GM18502 (cell line): ENCODE measurements around the gene CUBN.

Experiments used
- ATAC-seq: cut with Tn5 transposase; IDR thresholded peaks from one replicate; pipeline ENCODE4 v1.9.1; 2021; ENCODE audit warnings: mild to moderate bottlenecking; ENCODE audit not compliant: unreplicated experiment, poor library complexity

Gene CUBN

GRCh38 chr10:17129741-17130140 lies at the start of gene CUBN:
TSS of gene CUBN (minus strand) at chr10:17129811. CDS start at chr10:17129765, 46 bp downstream.
- no peak for ATAC-seq

- ATAC-seq: no peak
These were observed 49.4 kb upstream of the CUBN start for GRCh38 chr10:17179002-17179401.

DNA sequence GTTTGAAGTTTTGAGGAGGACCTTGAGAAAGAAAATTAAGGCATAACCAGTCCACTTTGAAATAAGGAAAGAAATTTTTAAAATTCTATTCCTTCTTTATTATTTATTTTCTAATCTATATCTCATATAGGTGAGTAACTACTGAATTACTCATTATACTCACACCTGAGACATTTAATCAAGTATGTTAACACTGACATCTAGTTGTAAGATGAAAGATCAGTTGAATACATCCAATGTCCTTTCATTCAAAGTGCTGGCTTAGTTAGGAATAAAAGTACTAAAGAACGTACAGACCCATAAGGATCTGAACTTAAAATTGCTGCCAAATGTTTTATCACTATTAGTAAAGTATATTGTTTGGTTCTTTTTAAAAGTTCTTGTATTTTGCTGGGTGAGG lies 48.4 kb upstream of the CUBN start:
- ATAC-seq: no peak

- no peak for ATAC-seq
These were observed 47.4 kb upstream of the CUBN start for GRCh38 chr10:17177014-17177413.

DNA sequence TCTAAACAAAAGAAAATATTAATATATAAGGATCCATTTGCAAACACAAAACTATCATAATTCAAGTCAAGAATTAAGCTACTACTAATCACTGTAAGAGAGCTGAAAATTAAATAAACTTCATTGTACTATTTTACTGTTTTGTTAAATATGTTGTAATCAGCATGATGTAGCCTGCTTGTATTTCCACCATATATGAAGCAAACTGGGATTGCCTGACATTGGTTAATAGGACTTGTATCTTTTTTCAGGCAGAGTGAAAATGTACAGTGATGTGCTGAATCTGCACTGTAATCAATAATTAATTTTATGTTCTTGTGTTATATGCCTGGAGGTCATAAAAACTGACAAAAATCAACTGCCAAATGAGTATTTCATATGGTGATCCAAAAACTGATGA lies 46.5 kb upstream of the CUBN start:
- no peak for ATAC-seq

DNA sequence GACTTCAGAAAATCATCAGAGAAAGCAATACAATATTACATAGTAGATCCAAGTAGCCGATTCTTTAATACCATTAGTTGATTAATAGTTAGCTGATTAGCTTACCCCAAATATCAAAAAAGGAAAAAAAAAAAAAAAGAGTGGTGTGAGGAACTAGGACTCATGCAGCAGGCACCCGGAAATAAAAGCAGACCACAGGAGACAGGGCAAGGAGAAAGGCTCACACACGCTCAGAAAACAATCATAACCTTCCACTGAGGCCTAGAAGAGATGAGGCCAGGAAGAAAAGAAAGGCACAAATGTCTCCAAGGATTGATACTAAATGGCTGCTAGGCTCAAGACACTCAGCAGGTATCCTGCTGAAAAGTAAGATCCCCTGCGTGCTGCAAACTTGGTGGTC lies 45.9 kb upstream of the CUBN start:
- ATAC-seq: no peak

GRCh38 chr10:17174626-17175025 lies 45.0 kb upstream of the CUBN start:
- ATAC-seq: no peak

DNA sequence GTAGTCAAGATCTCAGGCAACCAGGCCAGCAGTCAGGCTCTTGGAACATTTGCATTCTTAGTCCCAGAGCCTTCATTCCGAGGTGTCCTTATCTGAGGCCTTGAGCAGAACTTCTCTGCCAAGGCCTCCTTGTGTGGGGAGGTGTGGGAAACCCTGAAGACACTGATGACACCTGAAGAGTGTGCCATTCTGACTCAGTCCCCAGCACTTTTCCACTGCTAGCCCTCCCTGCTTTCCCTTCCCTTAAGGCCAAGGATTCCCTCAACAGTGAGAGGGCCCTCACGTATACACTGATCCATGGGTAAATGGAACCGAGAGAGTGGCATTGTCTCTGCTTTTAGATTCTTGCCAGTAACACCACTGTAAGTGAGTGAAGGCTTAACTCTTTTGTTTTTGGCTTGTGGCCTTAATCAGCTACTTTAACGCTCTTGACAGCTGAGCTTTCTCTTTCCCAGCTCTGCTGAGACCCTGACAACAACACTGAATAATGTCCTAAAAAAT lies 41.6 kb upstream of the CUBN start:
- ATAC-seq: no peak

DNA sequence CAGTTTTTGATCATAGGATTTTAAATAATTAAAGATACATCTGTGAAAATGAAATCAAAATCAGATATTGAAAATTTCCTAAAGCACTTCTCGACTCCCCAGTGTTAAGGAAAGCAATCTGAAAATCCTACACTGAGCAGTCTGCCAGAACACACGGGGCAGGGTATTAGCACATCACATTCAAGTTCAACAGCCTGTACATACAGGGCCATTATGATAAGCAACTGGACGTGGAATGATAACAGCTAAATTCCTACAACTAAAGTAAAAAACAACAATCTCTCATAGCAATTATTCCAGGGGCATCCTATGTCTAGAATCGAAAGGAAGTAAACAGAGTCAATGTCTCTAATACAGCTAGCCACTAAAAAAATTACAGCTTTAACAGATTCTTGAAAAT lies 40.2 kb upstream of the CUBN start:
- ATAC-seq: no peak

DNA sequence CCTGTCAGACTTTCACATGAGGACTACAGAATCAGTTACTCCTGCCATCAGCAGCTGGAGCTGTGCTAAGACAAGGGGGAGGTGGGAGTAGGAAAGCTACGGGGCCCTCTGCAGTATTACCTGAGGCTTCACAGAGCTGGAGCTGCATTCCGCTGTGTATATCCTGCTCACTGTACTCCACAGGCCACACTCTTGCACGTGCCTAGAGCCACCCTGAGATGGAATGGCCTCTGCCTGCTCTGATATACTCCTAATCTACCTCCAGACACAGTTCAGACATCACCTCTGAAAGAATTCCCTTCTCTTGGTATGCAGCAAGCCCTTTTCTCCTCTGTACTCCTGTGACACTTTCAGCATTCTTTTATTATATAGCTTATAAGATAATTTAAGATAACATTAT lies 37.1 kb upstream of the CUBN start:
- ATAC-seq: no peak

GRCh38 chr10:17162828-17163227 lies 33.2 kb upstream of the CUBN start:
- ATAC-seq: no peak

GRCh38 chr10:17161775-17162174 lies 32.2 kb upstream of the CUBN start:
- no peak for ATAC-seq

- no peak for ATAC-seq
These were observed 27.4 kb upstream of the CUBN start for GRCh38 chr10:17157024-17157423.

- no peak for ATAC-seq
These were observed 26.2 kb upstream of the CUBN start for GRCh38 chr10:17155826-17156225.

- ATAC-seq: no peak
These were observed 24.5 kb upstream of the CUBN start for GRCh38 chr10:17154116-17154515.

DNA sequence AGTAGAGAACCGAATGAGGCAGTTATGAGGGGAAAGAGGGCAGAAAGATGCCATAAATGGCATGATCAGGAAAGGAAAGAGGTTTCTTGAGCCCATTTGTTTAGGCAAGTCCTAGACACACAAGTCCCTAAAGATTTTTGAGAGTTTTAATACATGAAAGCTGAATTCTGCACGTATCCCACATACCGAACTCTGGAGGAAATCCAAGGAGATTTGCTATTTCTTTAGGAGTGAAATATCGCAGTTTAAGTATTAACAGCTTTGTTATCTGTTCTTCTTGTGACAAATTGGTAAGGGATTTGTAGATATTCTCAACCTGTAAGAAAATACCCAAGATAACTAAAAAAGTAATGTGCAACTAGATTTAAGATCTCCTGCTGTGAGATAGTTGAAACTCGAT lies 23.7 kb upstream of the CUBN start:
- ATAC-seq: no peak

DNA sequence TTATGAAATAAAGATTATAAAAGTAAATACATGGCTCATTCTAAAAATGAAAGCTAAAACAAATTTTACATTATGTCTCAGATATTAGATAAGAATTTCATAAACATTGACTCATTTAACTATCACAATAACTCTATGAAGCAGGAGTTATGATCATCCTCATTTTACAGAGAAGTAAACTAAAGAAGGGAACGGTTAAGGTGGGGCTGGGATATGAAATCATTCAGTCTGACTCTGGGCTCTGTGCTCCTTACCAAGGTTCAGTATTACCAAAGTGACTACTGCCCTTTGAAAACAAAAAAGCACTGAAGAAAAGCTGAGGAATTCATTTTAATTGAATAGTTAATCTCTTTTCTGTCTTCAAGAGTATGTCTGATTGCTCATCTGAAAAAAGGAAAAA lies 22.1 kb upstream of the CUBN start:
- no peak for ATAC-seq

GRCh38 chr10:17147884-17148489 lies 18.4 kb upstream of the CUBN start:
- ATAC-seq: no peak

- ATAC-seq: no peak
These were observed 17.3 kb upstream of the CUBN start for GRCh38 chr10:17146892-17147291.

- no peak for ATAC-seq
These were observed 15.6 kb upstream of the CUBN start for GRCh38 chr10:17145239-17145638.

DNA sequence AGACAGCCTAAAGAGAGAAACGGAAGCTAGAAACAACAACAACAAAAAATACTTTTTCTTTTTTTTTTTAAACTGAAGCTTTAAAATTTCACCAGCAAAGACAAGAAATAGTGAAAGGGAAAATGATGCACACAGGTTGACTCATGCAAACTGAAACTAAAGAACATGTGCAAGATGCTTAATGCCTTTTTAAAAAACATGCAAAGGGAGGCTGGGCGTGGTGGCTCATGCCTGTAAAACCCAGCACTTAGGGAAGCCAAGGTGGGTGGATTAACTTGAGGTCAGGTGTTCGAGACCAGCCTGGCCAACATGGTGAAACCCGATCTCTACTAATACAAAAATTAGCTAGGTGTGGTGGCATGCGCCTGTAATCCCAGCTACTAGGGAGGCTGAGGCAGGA lies 15.1 kb upstream of the CUBN start:
- ATAC-seq: peak; percentile 68

- ATAC-seq: no peak
These were observed 14.4 kb upstream of the CUBN start for GRCh38 chr10:17144032-17144431.
